ENCODE measurements around the gene GRK5. TPM values are rescaled to one million over a fixed set of nuclear protein-coding genes. Genes with fewer than 3 reads are reported as not detected.

GRK5 gene
- total RNA-seq, 1 donor from 2014 or later, result 2.8 TPM

DNA sequence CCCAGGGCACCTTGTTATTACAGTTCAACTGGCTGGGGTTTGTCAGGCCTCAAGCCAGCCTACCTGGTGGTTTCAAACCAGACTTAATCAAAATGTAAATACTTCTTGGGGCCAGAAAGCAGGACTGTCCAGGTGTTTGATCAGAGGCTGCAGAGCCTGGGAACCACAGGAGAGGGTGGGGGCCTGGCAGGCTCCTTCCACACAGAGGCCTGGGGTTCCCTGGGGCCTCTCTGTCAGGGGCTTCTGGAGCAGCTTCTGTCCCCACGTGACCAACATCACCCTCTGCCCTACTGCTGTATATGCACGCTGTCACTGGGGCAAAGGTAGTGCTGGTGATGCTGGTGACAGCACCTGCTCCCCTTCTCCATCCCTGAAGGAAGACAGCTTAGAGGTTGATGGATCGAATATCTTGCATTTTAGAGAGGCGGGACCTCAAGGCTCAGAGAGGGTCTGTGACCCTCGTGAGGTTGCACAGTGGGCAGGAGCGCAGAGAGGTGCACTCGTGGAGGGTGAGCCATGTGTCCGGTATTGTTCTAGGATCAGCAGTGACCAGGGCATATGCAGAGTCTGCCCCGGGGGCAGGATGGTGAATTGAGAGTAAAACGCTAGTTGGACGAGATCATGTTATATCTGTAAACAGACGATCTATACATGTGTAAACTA lies 95.4 kb downstream of the GRK5 start:
- Histone ChIP-seq H3K4me3 (ENCODE audit: low read depth, low read length) (no peak overlapping the region), H3K36me3 (ENCODE audit: control insufficient read depth, insufficient read depth, low read length) (no peaks in the 10 kb centered on the region), H3K27me3 (ENCODE audit: control insufficient read depth, insufficient read depth, low read length) (no peaks in the 10 kb centered on the region)
- TF ChIP-seq, protein P1, sequence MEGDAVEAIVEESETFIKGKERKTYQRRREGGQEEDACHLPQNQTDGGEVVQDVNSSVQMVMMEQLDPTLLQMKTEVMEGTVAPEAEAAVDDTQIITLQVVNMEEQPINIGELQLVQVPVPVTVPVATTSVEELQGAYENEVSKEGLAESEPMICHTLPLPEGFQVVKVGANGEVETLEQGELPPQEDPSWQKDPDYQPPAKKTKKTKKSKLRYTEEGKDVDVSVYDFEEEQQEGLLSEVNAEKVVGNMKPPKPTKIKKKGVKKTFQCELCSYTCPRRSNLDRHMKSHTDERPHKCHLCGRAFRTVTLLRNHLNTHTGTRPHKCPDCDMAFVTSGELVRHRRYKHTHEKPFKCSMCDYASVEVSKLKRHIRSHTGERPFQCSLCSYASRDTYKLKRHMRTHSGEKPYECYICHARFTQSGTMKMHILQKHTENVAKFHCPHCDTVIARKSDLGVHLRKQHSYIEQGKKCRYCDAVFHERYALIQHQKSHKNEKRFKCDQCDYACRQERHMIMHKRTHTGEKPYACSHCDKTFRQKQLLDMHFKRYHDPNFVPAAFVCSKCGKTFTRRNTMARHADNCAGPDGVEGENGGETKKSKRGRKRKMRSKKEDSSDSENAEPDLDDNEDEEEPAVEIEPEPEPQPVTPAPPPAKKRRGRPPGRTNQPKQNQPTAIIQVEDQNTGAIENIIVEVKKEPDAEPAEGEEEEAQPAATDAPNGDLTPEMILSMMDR (IDR thresholded peaks at IDR 0.05; ENCODE audit: insufficient read depth, low read length, poor library complexity, severe bottlenecking), result no peak
- DNase-seq (ENCODE audit: low read depth), result no peak

DNA sequence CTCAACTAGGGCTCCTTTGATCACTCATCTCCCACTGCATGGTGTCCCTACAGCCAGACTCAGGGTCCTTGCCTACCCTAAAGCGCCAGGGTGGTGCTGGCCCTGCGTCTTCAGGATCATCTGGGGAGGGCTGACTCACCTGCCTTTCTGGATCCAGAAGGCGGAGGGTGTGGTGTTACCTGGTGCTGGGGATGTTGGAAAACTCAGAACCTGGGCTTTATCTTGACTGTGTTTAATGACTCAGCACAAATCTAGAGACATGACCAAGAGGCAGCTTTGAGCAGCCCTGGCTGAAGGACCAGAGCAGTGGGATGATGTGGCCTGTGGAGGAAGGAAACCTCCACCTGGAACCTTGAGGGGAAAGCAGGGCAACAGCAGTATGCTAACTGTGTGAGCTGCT lies 96.5 kb downstream of the GRK5 start:
- Histone ChIP-seq H3K36me3 (ENCODE audit: control insufficient read depth, insufficient read depth, low read length) (no peaks in the 10 kb centered on the region), H3K27me3 (ENCODE audit: control insufficient read depth, insufficient read depth, low read length) (no peaks in the 10 kb centered on the region), H3K4me3 (ENCODE audit: low read depth, low read length) (no peak overlapping the region)
- TF ChIP-seq, protein P1 (IDR thresholded peaks at IDR 0.05; ENCODE audit: insufficient read depth, low read length, poor library complexity, severe bottlenecking), result no peak
- no peak for DNase-seq (ENCODE audit: low read depth)

DNA sequence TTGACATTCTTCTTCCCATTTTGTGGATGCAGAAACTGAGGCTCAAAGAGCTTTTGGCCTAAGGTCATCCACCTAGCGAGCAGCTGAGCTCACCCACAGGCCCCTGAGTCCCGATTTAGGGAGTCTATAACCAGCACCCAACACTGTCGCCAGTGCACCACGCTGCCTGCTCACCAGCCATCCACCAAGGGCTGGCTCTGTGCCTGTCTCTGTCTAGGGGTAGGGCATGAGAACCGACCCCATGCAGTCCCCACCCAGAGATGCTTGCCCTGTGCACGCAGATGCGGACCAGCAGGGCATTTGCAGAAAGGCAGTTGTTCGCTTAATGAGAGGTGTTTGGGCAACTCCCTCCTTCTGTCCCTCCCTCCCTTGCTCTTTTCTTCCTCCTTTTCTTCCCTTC lies 97.2 kb downstream of the GRK5 start:
- no peaks in the 10 kb centered on the region for H3K27me3 ChIP-seq (ENCODE audit: control insufficient read depth, insufficient read depth, low read length)
- H3K4me3 ChIP-seq (ENCODE audit: low read depth, low read length), result no peak overlapping the region
- TF ChIP-seq, protein P1 (IDR thresholded peaks at IDR 0.05; ENCODE audit: insufficient read depth, low read length, poor library complexity, severe bottlenecking), result no peak
- no peaks in the 10 kb centered on the region for H3K36me3 ChIP-seq (ENCODE audit: control insufficient read depth, insufficient read depth, low read length)
- DNase-seq (ENCODE audit: low read depth), result no peak

DNA sequence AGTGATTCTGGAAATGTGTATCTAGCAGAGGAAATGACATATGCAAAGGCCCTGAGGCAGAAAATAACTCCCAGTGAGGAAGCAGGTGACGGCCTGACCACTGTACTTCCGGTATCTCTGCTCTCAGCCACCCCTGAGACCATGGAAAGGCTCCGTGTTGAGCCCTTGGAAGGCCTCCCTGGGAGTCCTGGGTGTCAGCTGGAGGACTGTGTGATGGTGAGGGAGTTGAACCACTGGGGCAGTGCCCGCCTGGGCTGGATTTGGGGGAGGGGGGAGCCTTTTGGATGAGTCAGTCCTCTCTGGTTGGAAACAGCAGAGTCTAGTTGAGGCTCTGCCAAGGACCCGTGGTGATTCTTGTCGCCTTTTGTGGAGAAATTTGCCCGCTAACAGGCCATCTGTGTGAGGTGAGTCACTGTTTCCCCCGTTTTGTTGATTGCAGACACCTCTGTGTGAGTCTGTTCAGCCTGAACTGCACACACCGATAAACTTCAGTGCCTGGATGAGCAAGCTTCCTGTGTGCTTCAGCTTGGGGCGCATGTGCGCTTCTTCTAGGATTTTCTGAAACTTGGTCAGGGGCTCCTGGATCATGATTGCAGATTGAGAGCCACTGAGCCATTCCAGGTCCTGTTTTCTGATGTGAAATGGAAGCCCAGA lies 98.6 kb downstream of the GRK5 start:
- Histone ChIP-seq H3K36me3 (ENCODE audit: control insufficient read depth, insufficient read depth, low read length) (no peaks in the 10 kb centered on the region), H3K27me3 (ENCODE audit: control insufficient read depth, insufficient read depth, low read length) (no peaks in the 10 kb centered on the region), H3K4me3 (ENCODE audit: low read depth, low read length) (no peak overlapping the region)
- TF ChIP-seq, protein P1 (IDR thresholded peaks at IDR 0.05; ENCODE audit: insufficient read depth, low read length, poor library complexity, severe bottlenecking), result no peak
- DNase-seq (ENCODE audit: low read depth), result peak; percentile 100

DNA sequence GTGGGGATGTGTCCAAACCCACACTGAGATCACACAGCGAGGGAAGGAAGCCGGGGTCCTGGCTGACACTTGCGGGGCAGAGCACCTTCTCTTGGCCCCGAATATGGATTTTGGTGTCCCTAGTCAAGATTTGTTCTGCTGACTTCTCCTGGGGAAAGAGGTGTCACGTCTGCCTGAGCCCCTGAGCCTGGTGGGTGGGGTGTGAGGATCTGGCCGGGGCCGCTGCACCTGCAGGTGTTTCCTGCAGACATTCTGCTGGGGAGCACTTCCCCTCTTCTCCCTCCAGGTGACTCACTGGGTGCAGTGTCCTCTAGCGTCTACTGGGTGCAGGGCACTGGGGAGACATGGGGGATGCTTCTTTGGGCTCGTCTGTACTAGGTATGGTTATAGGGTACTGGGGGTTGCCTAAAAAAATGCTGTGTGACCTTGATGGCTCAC lies 99.2 kb downstream of the GRK5 start:
- H3K4me3 ChIP-seq (ENCODE audit: low read depth, low read length), result no peak overlapping the region
- no peaks in the 10 kb centered on the region for H3K36me3 ChIP-seq (ENCODE audit: control insufficient read depth, insufficient read depth, low read length)
- no peaks in the 10 kb centered on the region for H3K27me3 ChIP-seq (ENCODE audit: control insufficient read depth, insufficient read depth, low read length)
- TF ChIP-seq, protein P1 (IDR thresholded peaks at IDR 0.05; ENCODE audit: insufficient read depth, low read length, poor library complexity, severe bottlenecking), result peak; percentile 59
- no peak for DNase-seq (ENCODE audit: low read depth)
